Gastroesophageal sphincter (tissue), 4 donors: ENCODE results near the gene DOC2A. TPM values are rescaled to one million over a fixed set of nuclear protein-coding genes. Genes with fewer than 3 reads are reported as not detected.
A peak's percentile ranks its signal among the peaks of the same experiment; 100 is the strongest.

Source experiments
- ATAC-seq: fragments of 150-250 bp; one replicate; pipeline ENCODE4 v1.9.1; 2016; ENCODE audit warnings: mild to moderate bottlenecking, moderate library complexity
- H3K27ac ChIP-seq, 4 donors: fragments of 200-600 bp; sonication (generic) in 3 of 4; 1 replicate in 3 of 4; 2 replicates in 1 of 4; pipeline ENCODE4 v1.5.1; 2016 to 2019
- H3K27me3 ChIP-seq: fragments of 200-600 bp; sonication (generic); one replicate; pipeline ENCODE4 v1.5.1; 2019
- H3K36me3 ChIP-seq, 2 donors: fragments of 200-600 bp; sonication (generic); one replicate each; pipeline ENCODE4 v1.5.1; 2019; ENCODE audit warnings: control low read depth in 1 of 2
- H3K4me1 ChIP-seq, 3 donors: fragments of 200-600 bp; sonication (generic); 1 replicate in 2 of 3; 2 replicates in 1 of 3; pipeline ENCODE4 v1.5.1; 2016 to 2019; ENCODE audit warnings: control low read depth in 2 of 3
- H3K4me3 ChIP-seq, 2 donors: fragments of 200-600 bp; sonication (generic); one replicate each; pipeline ENCODE4 v1.5.1; 2019; ENCODE audit warnings: mild to moderate bottlenecking in 1 of 2, moderate library complexity in 1 of 2
- H3K9me3 ChIP-seq, 3 donors: fragments of 200-600 bp; sonication (generic); one replicate each; pipeline ENCODE4 v1.5.1; 2017 to 2019; ENCODE audit warnings: control low read depth in 2 of 3
- CTCF ChIP-seq, 4 experiments: fragments of 200-600 bp in 2 of 4; fragments of 450-650 bp in 2 of 4; sonication (generic) in 1 of 4; IDR thresholded peaks; one replicate each; pipeline ENCODE4 v1.5.1; 2017 to 2019; ENCODE audit warnings: antibody characterized with exemption in 4 of 4, mild to moderate bottlenecking in 2 of 4, moderate library complexity in 2 of 4
- EP300 ChIP-seq: sonication (generic); formaldehyde crosslinking; IDR thresholded peaks from one replicate; pipeline ENCODE4 v1.6.1; 2017; ENCODE audit warnings: antibody characterized with exemption, mild to moderate bottlenecking
- POLR2A ChIP-seq, 2 donors: fragments of 450-650 bp; IDR thresholded peaks; one replicate each; pipeline ENCODE4 v1.6.1; 2017; ENCODE audit warnings: antibody characterized with exemption in 2 of 2, mild to moderate bottlenecking in 2 of 2, moderate library complexity in 1 of 2
- POLR2AphosphoS5 ChIP-seq: sonication (generic); formaldehyde crosslinking; IDR thresholded peaks from one replicate; pipeline ENCODE4 v1.6.1; 2017; ENCODE audit warnings: antibody characterized with exemption
- WGBS, 2 donors: methylation state at CpG; one replicate each; pipeline ENCODE4 v1.1.5; 2018; ENCODE audit warnings: low coverage in 1 of 2; 5-methylcytosine and 5-hydroxymethylcytosine counted together
- total RNA-seq, 4 donors: library from RNA; depleted of rRNA; stranded (reverse); fragments of >200 nt; gene quantifications; one replicate each; pipeline ENCODE4 v1.1.0, GENCODE V29; 2016

Gene DOC2A
- total RNA-seq, 4 donors from 2014 or later: 0.77 to 0.81 (median 0.78) TPM; not detected in 1

- H3K36me3 ChIP-seq: peaks cover 0 to 49% of the 10 kb centered on the region in 2 donors
- peak; percentile 99 for ATAC-seq
- no peaks in the 10 kb centered on the region for H3K27me3 ChIP-seq
- peak within 1 kb of the TSS; percentile 83 to 94 (median 92) for H3K27ac ChIP-seq
- TF ChIP-seq POLR2A (IDR thresholded peaks at IDR 0.05) (peak; percentile 71 to 76), CTCF (IDR thresholded peaks at IDR 0.05) (peak in 1 of 4 experiments; percentile 16), POLR2AphosphoS5 (peak; percentile 83), EP300 (no peak)
- H3K9me3 ChIP-seq: no peaks in the 10 kb centered on the region
- WGBS, 2 donors: 1 to 7% methylated on average over 3 to 15 of the region's 75 CpGs
- peaks cover 5 to 50% (median 31%) of the 10 kb centered on the region in 3 donors for H3K4me1 ChIP-seq
- H3K4me3 ChIP-seq: peak within 1 kb of the TSS; percentile 83 to 95
Observed at GRCh38 chr16:29973384-29974246, 37.2 kb downstream of the DOC2A start, which contains the start of gene TAOK2. TSS of gene TAOK2 (plus strand) at chr16:29973868. CDS start at chr16:29977773, 3,905 bp downstream.

GRCh38 chr16:29972992-29973383, 37.8 kb downstream of the DOC2A start:
- H3K4me1 ChIP-seq: peaks cover 5 to 44% (median 29%) of the 10 kb centered on the region in 3 donors
- H3K9me3 ChIP-seq: no peaks in the 10 kb centered on the region
- peak overlapping the region in 1 of 2 donors; percentile 95 for H3K4me3 ChIP-seq
- WGBS, 2 donors: 90% methylated on average over 3 of the region's 6 CpGs
- peaks cover 0 to 49% of the 10 kb centered on the region in 2 donors for H3K36me3 ChIP-seq
- TF ChIP-seq POLR2A (IDR thresholded peaks at IDR 0.05) (no peak), POLR2AphosphoS5 (no peak)
- H3K27ac ChIP-seq: peak overlapping the region in 3 of 4 donors; percentile 92 to 94 (median 92)
- no peaks in the 10 kb centered on the region for H3K27me3 ChIP-seq
- ATAC-seq: no peak

GRCh38 chr16:29972500-29972899, 38.3 kb downstream of the DOC2A start:
- WGBS, 2 donors: 100% methylated on average over 1 of the region's 1 CpG; no CpG with 5 or more reads in 1 of the 2 donors
- Histone ChIP-seq H3K36me3 (peaks cover 0 to 49% of the 10 kb centered on the region in 2 donors), H3K9me3 (no peaks in the 10 kb centered on the region), H3K27me3 (no peaks in the 10 kb centered on the region), H3K4me3 (no peak overlapping the region), H3K27ac (peak overlapping the region in 2 of 4 donors; percentile 92 to 94), H3K4me1 (peaks cover 5 to 39% (median 28%) of the 10 kb centered on the region in 3 donors)
- no peak for ATAC-seq
- TF ChIP-seq POLR2AphosphoS5 (no peak), CTCF (IDR thresholded peaks at IDR 0.05) (no peak), EP300 (no peak), POLR2A (IDR thresholded peaks at IDR 0.05) (no peak)

- Histone ChIP-seq H3K9me3 (no peaks in the 10 kb centered on the region), H3K27me3 (no peaks in the 10 kb centered on the region), H3K27ac (no peak overlapping the region), H3K4me3 (no peak overlapping the region), H3K36me3 (peaks cover 0 to 55% of the 10 kb centered on the region in 2 donors), H3K4me1 (peaks cover 5 to 27% (median 19%) of the 10 kb centered on the region in 3 donors)
- WGBS, 2 donors: 68 to 100% methylated on average over 1 to 3 of the region's 8 CpGs
- no peak for TF ChIP-seq CTCF (IDR thresholded peaks at IDR 0.05)
- TF ChIP-seq EP300: no peak
- no peak for TF ChIP-seq POLR2AphosphoS5
- no peak for TF ChIP-seq POLR2A (IDR thresholded peaks at IDR 0.05)
- no peak for ATAC-seq
Observed at GRCh38 chr16:29971304-29971703, 39.5 kb downstream of the DOC2A start.

GRCh38 chr16:29968205-29968604, 42.6 kb downstream of the DOC2A start:
- Histone ChIP-seq H3K4me1 (peaks cover 0 to 15% (median 4%) of the 10 kb centered on the region in 3 donors), H3K27ac (no peak overlapping the region), H3K36me3 (peaks cover 0 to 78% of the 10 kb centered on the region in 2 donors), H3K9me3 (no peaks in the 10 kb centered on the region), H3K4me3 (no peak overlapping the region), H3K27me3 (no peaks in the 10 kb centered on the region)
- 94% methylated on average over 2 of the region's 4 CpGs for WGBS, 2 donors
- no peak for TF ChIP-seq POLR2A (IDR thresholded peaks at IDR 0.05)
- no peak for TF ChIP-seq CTCF (IDR thresholded peaks at IDR 0.05)
- no peak for TF ChIP-seq EP300
- TF ChIP-seq POLR2AphosphoS5: no peak
- ATAC-seq: no peak
